HepG2 (cell line): ENCODE results near the gene CYP2U1. TPM values are rescaled to one million over a fixed set of nuclear protein-coding genes. Genes with fewer than 3 reads are reported as not detected.

Source experiments
- ATAC-seq: fragments of 200-7000 bp; cut with Tn5 transposase; 3 replicates; pipeline ENCODE4 v1.9.1; 2020; ENCODE audit warnings: mild to moderate bottlenecking, moderate library complexity
- BruUV-seq: library from RNA; stranded (reverse); fragments of 400-500 nt; replicated peaks from 2 replicates; lab custom pipeline; 2021; lab: Mats Ljungman, UMichigan
- CTCF ChIA-PET: fragments of 300-600 bp; formaldehyde crosslinking; extraction: SDS; loops from one replicate; lab custom pipeline; 2021; ENCODE audit warnings: low total read pairs, inconsistent platforms, low intra/inter-chr PET ratio; lab: Yijun Ruan, JAX
- POLR2A ChIA-PET: fragments of 350-600 bp; sonication (Branson Sonifier 250); formaldehyde crosslinking; loops from one replicate; lab custom pipeline; 2020; ENCODE audit warnings: antibody characterized with exemption, inconsistent platforms; lab: Yijun Ruan, JAX
- DNase-seq: peaks from one replicate; pipeline ENCODE4 v3.0.0-alpha.2; 2015; ENCODE audit warnings: low spot score
- FAIRE-seq: peaks from 3 replicates; lab custom pipeline; 2011; peaks lifted over from hg19 to GRCh38; lab: Jason Lieb, UNC
- H2AFZ ChIP-seq: one replicate; pipeline ENCODE4 v1.6.1; 2011; ENCODE audit warnings: low read length, inconsistent platforms
- H3K27ac ChIP-seq: fragments of 300-600 bp; 3 replicates; pipeline ENCODE4 v1.8.0; 2011; ENCODE audit warnings: mixed run types, mild to moderate bottlenecking, mixed read lengths, low read length, inconsistent platforms; ENCODE audit not compliant: insufficient read depth; ENCODE audit errors: extremely low read length
- H3K27me3 ChIP-seq, 2 experiments: fragments of 200-600 bp in 1 of 2; 2 replicates in 1 of 2; 3 replicates in 1 of 2; pipeline versions ENCODE4 v1.6.0 to v1.8.0; 2011; ENCODE audit warnings: low read length in 2 of 2, mild to moderate bottlenecking in 2 of 2, moderate library complexity in 2 of 2, inconsistent platforms in 1 of 2; ENCODE audit not compliant: insufficient read depth in 2 of 2, control insufficient read depth in 1 of 2
- H3K36me3 ChIP-seq, 2 experiments: fragments of 200-600 bp in 1 of 2; replicated peaks in 1 of 2; 2 replicates in 1 of 2; 3 replicates in 1 of 2; pipeline versions ENCODE4 v1.5.1 to v1.8.0; 2011; ENCODE audit warnings: low read length in 2 of 2, inconsistent platforms in 1 of 2; ENCODE audit not compliant: insufficient read depth in 2 of 2, control insufficient read depth in 1 of 2
- H3K4me1 ChIP-seq: 2 replicates; pipeline ENCODE4 v1.5.1; 2012; ENCODE audit warnings: low read length, inconsistent platforms; ENCODE audit not compliant: insufficient read depth
- H3K4me2 ChIP-seq: 2 replicates; pipeline ENCODE4 v1.6.0; 2011; ENCODE audit warnings: low read depth, low read length, inconsistent platforms
- H3K4me3 ChIP-seq, 3 experiments: fragments of 200-600 bp in 1 of 3; sonication (generic), shearing (Covaris generic) in 1 of 3; replicated peaks in 1 of 3; 2 replicates each; pipeline ENCODE4 v1.5.1; 2011 to 2016; ENCODE audit warnings: low read length in 3 of 3, inconsistent platforms in 2 of 3, low read depth in 2 of 3, mild to moderate bottlenecking in 2 of 3, control low read depth in 1 of 3, mixed read lengths in 1 of 3; ENCODE audit not compliant: insufficient read depth in 1 of 3
- H3K79me2 ChIP-seq: one replicate; pipeline ENCODE4 v1.6.1; 2011; ENCODE audit warnings: low read length, inconsistent platforms; ENCODE audit not compliant: insufficient read depth
- H3K9ac ChIP-seq: 2 replicates; pipeline ENCODE4 v1.6.0; 2011; ENCODE audit warnings: mild to moderate bottlenecking, low read depth, low read length, inconsistent platforms; ENCODE audit not compliant: insufficient read depth
- H3K9me3 ChIP-seq: 2 replicates; pipeline ENCODE4 v1.5.1; 2012; ENCODE audit warnings: mild to moderate bottlenecking, low read length
- H4K20me1 ChIP-seq: 2 replicates; pipeline ENCODE4 v1.6.0; 2011; ENCODE audit warnings: inconsistent platforms, mild to moderate bottlenecking, low read length, moderate library complexity; ENCODE audit not compliant: insufficient read depth
- HNRNPK ChIP-seq: fragments of 200-400 bp; formaldehyde crosslinking; IDR thresholded peaks from 2 replicates; pipeline ENCODE4 v1.6.1; 2018; ENCODE audit warnings: low read length, low read depth, moderate library complexity, mild to moderate bottlenecking; ENCODE audit not compliant: poor library complexity, severe bottlenecking
- NPAS2 ChIP-seq: sonication (generic); formaldehyde crosslinking; IDR thresholded peaks from 2 replicates; pipeline ENCODE4 v1.8.0; 2022; ENCODE audit warnings: mild to moderate bottlenecking, missing genetic modification reagents, borderline replicate concordance
- SOX6 ChIP-seq, 2 experiments: fragments of 450-650 bp in 1 of 2; sonication (generic) in 1 of 2; formaldehyde crosslinking in 1 of 2; IDR thresholded peaks; 2 replicates each; pipeline versions ENCODE4 v1.4.0 to v1.6.1; 2017 to 2020; ENCODE audit warnings: antibody characterized with exemption in 1 of 2, mild to moderate bottlenecking in 1 of 2, missing genetic modification reagents in 1 of 2
- U2AF2 ChIP-seq: fragments of 200-400 bp; formaldehyde crosslinking; IDR thresholded peaks from 2 replicates; pipeline ENCODE4 v1.6.1; 2017; ENCODE audit warnings: low read depth, mild to moderate bottlenecking, low read length
- ZNF460 ChIP-seq: sonication (generic); formaldehyde crosslinking; IDR thresholded peaks from 2 replicates; pipeline ENCODE4 v1.5.1; 2020; ENCODE audit warnings: missing genetic modification reagents, mild to moderate bottlenecking, borderline replicate concordance
- ZNF484 ChIP-seq: sonication (generic); formaldehyde crosslinking; IDR thresholded peaks from 2 replicates; pipeline ENCODE4 v1.5.1; 2020; ENCODE audit warnings: mild to moderate bottlenecking, low read depth, missing genetic modification reagents, borderline replicate concordance
- WGBS: methylation state at CpG from one replicate; pipeline ENCODE4 v1.1.6; 2017; ENCODE audit warnings: low lambda C conversion rate; 5-methylcytosine and 5-hydroxymethylcytosine counted together
- in situ Hi-C: cut with HindIII; loops from 2 replicates; pipeline ENCODE4 v1.10.0; 2017; ENCODE audit warnings: low pct_unique_long_range_greater_than_20kb; ENCODE audit not compliant: extremely low pct_ligation_motif_present
- intact Hi-C: fragments of 100-400 bp; cut with micrococcal nuclease; formaldehyde crosslinking; loops from one replicate; pipeline ENCODE4 v1.10.0; 2022; ENCODE audit not compliant: unreplicated experiment
- polyA plus RNA-seq, 8 experiments: library from polyadenylated mRNA; depleted of rRNA in 3 of 8; stranded (reverse) in 7 of 8; unstranded in 1 of 8; fragments of >200 nt; fragmentation: Illumina TruSeq in 4 of 8; extraction: Trizol in 4 of 8; gene quantifications; 2 replicates each; pipeline versions ENCODE4 v1.2.1 to v1.2.3, GENCODE V29; 2011 to 2016; ENCODE audit warnings: low read depth in 4 of 8, missing spikeins in 1 of 8, mixed read lengths in 1 of 8; ENCODE audit not compliant: insufficient read depth in 1 of 8
- total RNA-seq, 5 experiments: library from RNA; depleted of rRNA; stranded (reverse); fragments of >200 nt; fragmentation: Illumina TruSeq; extraction: Trizol; gene quantifications; 2 replicates each; pipeline ENCODE4 v1.2.3, GENCODE V29; 2016; ENCODE audit warnings: low read depth in 1 of 5
- TF ChIP-seq, protein P1 (sequence below): sonication (generic); formaldehyde crosslinking; conservative IDR thresholded peaks from 2 replicates; pipeline ENCODE4 v1.4.0; 2020; ENCODE audit warnings: missing genetic modification reagents
- TF ChIP-seq, protein P2 (sequence below): sonication (generic); formaldehyde crosslinking; IDR thresholded peaks from 2 replicates; pipeline ENCODE4 v1.4.0; 2020; ENCODE audit warnings: missing genetic modification reagents

The CYP2U1 gene
- total and polyA plus RNA-seq, 2 of the 13 experiments (the other 11 are each of a cell fraction or from before 2014, with no cell fraction given), result 1.4 to 3.4 TPM

DNA sequence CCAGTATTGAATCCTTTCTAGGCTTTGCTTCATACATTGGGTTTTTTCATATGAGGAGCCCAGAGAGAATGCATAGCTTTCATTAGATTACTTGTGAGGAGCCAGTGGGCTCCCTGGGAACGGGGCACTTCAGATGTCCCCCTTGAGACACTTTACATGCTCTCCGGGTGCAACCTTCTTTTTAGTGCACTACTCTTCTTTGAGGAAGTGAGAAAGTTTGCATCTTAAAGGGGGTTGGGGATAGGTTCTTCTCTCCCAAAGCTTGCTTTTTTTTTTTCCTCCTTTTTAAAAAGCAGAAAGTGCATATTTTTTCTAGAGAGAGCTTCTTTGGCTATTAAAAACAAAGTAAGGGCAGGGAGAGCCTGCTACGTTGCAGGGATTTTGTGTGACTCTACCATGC is 62.6 kb downstream of the CYP2U1 start:
- WGBS, result 89% methylated on average over 3 of the region's 3 CpGs
- peaks cover 53% of the 10 kb centered on the region for H3K4me1 ChIP-seq
- no peaks in the 10 kb centered on the region for H3K27me3 ChIP-seq
- no peaks in the 10 kb centered on the region; a peak in 1 of 5 replicates for H3K36me3 ChIP-seq
- no peak overlapping the region for H3K9ac ChIP-seq
- no peak for ATAC-seq
- H3K4me2 ChIP-seq, result no peak overlapping the region
- no peaks in the 10 kb centered on the region; the same call in 1 of the 2 replicates for H4K20me1 ChIP-seq
- no peak for FAIRE-seq
- no peaks in the 10 kb centered on the region for H3K9me3 ChIP-seq
- no TSS peak for BruUV-seq
- CTCF ChIA-PET, result no interaction called here
- intact Hi-C loops (no loop called here), in situ Hi-C loops (no loop called here)
- no peak for DNase-seq
- H2AFZ ChIP-seq, result no peak overlapping the region
- H3K4me3 ChIP-seq, result no peak overlapping the region
- H3K27ac ChIP-seq, result no peak overlapping the region
- POLR2A ChIA-PET, result no interaction called here
- H3K79me2 ChIP-seq, result peaks cover 58% of the 10 kb centered on the region
- no peak for TF ChIP-seq ZNF460 (CRISPR knock-in tag)
- TF ChIP-seq, protein P1, sequence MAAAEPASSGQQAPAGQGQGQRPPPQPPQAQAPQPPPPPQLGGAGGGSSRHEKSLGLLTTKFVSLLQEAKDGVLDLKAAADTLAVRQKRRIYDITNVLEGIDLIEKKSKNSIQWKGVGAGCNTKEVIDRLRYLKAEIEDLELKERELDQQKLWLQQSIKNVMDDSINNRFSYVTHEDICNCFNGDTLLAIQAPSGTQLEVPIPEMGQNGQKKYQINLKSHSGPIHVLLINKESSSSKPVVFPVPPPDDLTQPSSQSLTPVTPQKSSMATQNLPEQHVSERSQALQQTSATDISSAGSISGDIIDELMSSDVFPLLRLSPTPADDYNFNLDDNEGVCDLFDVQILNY (CRISPR knock-in tag), result no peak
- no peak for TF ChIP-seq U2AF2
- TF ChIP-seq, protein P2, sequence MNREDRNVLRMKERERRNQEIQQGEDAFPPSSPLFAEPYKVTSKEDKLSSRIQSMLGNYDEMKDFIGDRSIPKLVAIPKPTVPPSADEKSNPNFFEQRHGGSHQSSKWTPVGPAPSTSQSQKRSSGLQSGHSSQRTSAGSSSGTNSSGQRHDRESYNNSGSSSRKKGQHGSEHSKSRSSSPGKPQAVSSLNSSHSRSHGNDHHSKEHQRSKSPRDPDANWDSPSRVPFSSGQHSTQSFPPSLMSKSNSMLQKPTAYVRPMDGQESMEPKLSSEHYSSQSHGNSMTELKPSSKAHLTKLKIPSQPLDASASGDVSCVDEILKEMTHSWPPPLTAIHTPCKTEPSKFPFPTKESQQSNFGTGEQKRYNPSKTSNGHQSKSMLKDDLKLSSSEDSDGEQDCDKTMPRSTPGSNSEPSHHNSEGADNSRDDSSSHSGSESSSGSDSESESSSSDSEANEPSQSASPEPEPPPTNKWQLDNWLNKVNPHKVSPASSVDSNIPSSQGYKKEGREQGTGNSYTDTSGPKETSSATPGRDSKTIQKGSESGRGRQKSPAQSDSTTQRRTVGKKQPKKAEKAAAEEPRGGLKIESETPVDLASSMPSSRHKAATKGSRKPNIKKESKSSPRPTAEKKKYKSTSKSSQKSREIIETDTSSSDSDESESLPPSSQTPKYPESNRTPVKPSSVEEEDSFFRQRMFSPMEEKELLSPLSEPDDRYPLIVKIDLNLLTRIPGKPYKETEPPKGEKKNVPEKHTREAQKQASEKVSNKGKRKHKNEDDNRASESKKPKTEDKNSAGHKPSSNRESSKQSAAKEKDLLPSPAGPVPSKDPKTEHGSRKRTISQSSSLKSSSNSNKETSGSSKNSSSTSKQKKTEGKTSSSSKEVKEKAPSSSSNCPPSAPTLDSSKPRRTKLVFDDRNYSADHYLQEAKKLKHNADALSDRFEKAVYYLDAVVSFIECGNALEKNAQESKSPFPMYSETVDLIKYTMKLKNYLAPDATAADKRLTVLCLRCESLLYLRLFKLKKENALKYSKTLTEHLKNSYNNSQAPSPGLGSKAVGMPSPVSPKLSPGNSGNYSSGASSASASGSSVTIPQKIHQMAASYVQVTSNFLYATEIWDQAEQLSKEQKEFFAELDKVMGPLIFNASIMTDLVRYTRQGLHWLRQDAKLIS (CRISPR knock-in tag), result no peak
- TF ChIP-seq ZNF484, result no peak
- no peak for TF ChIP-seq HNRNPK
- TF ChIP-seq SOX6 (IDR thresholded peaks at IDR 0.05), result no peak
- TF ChIP-seq SOX6 (CRISPR knock-in tag; IDR thresholded peaks at IDR 0.05), result no peak
- TF ChIP-seq NPAS2 (CRISPR knock-in tag), result no peak
